GM19395 (cell line): ENCODE measurements around the gene P2RX7.
"Not testable (repeated sequence)": the region's sequence is repeated elsewhere in the genome, so short reads cannot be mapped to it uniquely, and the experiment has no call there.

Experiments used
- ATAC-seq: cut with Tn5 transposase; IDR thresholded peaks from one replicate; pipeline ENCODE4 v1.9.1; 2021; ENCODE audit warnings: mild to moderate bottlenecking, moderate library complexity; ENCODE audit not compliant: unreplicated experiment

P2RX7 gene

DNA sequence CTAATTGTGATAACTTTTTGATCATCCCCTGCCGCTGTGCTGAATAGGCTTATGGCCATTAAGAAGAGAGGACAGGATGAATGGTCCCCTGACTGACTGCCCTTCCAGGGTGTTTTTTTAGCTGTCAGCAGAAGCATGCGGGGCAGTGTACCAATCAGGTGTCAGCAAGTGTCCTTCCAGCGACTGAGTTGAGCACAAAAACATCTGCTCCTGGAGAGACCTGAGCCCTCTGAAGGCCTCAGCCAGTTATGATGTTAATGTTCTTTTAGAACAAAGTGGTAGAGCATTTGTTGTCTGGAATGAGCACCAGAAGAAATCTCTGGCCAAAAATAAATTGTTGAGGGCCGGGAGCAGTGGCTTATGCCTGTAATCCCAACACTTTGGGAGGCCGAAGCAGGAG, 37.5 kb downstream of the P2RX7 start:
- no peak for ATAC-seq

DNA sequence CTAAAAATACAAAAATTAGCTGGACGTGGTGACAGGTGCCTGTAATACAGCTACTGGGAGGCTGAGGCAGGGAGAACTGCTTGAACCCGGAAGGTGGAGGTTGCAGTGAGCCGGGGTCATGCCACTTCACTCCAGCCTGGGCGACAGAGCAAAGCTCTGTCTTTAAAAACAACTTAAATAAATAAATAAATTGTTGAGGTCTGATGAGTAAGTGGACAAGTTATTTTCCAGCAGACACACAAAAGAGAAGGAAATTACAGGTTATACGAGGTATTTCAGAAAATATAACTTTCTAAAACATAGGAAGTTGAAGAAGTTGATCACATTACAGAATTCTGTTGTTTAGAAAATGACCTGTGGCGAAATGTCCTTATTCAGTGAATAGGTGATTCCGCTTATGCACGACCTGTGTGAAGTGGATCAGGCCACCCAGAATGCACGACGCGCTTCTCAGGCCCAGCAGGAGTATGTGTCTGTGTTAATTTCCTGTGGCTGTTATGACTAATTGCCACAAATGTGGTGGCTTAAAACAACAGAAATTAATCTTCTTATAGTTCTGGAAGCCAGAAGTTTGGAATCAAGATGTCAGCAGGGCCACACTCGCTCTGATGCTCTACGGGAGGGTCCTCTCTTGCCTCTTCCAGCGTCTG, 38.1 kb downstream of the P2RX7 start:
- no peak for ATAC-seq

DNA sequence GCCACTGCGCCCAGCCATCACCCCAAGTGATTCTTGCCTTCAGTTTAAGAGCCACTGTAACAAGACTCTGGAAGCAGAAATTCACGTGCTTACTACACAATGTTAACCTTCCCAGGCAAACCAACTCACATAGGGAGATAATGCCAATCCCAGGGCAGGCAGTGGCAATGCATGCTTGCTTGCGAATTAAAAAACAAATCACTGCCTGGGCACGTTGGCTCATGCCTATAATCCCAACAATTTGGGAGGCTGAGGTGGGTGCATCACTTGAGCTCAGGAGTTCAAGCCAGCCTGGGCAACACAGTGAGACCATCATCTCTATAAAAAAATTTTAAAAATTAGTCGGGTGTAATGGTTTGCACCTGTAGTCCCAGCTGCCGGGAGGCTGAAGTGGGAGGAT, 39.5 kb downstream of the P2RX7 start:
- no peak for ATAC-seq

DNA sequence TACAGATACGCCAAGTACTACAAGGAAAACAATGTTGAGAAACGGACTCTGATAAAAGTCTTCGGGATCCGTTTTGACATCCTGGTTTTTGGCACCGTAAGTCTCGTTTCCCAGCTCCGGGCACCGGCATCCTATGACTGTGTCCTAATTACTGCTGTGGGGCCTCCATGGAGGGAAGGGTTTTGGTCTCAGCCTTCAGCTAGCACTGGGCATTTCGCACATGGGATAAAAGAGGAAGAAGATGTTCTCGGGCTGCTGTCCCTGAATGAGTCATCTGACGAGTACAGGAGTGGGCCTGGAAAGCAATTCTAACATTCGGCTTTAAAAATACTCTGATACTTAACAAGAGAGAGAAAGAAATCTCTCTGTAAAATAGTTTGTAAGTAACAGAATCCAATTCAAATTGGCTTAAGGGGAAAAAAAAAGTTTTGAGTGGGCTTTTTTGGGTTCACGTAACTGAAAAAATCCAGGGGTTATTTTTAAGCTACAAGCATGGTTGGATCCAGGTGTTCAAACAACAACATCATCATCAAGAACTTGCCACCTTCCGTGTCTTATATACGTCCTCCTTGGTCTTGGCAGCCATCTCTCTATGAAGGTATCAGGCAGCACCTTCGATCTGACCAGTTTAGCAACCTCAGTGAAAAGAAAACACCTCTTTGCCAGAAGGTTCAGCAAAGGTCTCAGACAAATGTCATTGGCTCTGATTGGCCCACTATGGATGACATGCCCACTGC, 42.9 kb downstream of the P2RX7 start:
- no peak for ATAC-seq

DNA sequence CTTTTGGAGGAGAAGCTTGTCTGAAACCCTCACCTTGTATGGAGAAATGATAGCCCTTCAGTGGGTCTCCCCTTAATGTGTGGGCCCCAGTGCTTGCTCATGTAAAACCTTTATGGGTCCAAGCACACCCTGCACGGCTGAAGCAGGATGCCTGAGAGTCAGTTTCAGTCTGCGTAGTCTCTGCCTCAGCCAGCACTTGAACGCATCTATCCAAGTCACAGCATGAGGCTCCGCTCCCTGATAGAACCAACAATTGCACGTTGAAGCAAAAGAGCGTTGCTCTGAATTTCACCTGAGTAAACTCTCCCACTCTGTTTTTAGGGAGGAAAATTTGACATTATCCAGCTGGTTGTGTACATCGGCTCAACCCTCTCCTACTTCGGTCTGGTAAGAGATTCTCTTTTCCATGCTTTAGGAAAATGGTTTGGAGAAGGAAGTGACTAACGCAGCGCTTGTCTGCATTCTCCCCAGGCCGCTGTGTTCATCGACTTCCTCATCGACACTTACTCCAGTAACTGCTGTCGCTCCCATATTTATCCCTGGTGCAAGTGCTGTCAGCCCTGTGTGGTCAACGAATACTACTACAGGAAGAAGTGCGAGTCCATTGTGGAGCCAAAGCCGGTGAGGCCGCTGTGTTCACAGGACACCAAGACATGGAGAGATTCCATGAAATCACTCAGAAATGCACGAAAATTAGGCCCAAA, 44.3 kb downstream of the P2RX7 start:
- ATAC-seq, result no peak

DNA sequence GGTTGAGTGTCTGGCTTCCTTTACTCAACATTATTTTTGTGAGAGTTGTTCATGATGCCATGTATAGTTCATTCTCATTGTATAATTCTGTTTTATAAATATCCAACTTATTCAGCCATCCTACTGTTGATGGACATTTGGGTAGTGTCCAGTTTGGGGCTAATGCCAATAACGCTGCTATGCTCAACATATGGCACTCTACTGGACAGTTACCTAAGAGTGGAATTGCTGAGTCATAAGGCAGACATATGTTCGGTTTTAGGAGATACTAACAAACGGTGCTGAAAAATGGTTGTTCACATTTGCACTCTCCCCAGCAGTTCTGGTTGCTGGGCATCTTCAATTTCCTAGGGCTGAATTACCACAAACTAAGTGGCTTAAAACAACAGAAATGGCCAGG, 48.5 kb downstream of the P2RX7 start:
- no peak for ATAC-seq

DNA sequence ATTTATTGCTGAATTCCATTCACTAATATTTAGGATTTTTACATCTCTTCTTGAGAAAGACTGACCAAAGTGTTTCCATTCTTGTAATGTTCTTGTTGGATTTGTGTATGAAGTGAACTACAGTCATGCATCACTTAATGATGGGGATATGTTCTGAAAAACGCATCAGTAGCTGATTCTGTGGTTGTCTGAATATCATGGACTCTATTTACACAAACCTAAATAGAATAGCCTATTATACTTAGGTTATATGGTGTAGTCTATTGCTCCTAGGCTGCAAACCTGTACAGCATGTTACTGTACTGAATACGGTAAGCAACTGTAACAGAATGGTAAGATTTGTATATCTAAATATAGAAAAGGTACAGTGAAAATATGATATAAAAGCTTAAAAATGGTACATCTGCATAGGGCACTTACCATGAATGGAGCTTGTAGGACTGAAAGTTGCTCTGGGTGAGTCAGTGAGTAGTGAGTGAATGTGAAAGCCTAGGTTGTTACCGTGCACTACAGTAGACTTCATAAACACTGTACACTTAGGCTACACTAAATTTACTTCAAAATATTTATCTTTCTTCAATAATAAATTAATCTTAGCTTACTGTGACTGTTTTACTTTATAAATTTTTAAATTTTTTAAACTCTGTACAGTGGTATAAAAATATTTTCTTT, 49.7 kb downstream of the P2RX7 start:
- no peak for ATAC-seq

DNA sequence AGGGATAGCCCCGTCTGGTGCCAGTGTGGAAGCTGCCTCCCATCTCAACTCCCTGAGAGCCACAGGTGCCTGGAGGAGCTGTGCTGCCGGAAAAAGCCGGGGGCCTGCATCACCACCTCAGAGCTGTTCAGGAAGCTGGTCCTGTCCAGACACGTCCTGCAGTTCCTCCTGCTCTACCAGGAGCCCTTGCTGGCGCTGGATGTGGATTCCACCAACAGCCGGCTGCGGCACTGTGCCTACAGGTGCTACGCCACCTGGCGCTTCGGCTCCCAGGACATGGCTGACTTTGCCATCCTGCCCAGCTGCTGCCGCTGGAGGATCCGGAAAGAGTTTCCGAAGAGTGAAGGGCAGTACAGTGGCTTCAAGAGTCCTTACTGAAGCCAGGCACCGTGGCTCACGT, 51.7 kb downstream of the P2RX7 start:
- no peak for ATAC-seq

DNA sequence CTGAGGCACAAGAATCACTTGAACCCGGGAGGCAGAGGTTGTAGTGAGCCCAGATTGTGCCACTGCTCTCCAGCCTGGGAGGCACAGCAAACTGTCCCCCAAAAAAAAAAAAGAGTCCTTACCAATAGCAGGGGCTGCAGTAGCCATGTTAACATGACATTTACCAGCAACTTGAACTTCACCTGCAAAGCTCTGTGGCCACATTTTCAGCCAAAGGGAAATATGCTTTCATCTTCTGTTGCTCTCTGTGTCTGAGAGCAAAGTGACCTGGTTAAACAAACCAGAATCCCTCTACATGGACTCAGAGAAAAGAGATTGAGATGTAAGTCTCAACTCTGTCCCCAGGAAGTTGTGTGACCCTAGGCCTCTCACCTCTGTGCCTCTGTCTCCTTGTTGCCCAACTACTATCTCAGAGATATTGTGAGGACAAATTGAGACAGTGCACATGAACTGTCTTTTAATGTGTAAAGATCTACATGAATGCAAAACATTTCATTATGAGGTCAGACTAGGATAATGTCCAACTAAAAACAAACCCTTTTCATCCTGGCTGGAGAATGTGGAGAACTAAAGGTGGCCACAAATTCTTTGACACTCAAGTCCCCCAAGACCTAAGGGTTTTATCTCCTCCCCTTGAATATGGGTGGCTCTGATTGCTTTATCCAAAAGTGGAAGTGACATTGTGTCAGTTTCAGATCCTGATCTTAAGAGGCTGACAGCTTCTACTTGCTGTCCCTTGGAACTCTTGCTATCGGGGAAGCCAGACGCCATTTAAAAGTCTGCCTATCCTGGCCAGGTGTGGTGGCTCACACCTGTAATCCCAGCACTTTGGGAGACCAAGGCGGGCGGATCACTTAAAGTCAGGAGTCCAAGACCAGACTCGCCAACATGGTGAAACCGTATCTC, 52.6 kb downstream of the P2RX7 start:
- ATAC-seq, result no peak

DNA sequence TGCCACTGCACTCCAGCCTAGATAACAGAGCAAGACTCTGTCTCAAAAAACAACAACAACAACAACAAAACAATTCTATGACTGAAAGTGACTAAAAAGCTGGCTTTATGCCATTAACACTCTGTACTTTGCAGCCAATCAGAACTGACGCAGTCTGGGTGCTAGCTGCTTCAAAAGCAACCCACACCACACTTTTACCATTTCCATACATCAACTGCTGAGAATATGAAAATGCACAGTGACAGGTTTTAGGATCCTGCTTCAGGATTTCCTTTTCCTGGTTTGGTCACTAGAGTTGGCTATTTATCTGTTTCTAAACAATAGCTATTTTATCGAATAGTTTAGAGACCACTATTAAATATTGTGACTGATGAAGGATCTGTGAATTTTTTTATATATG, 54.1 kb downstream of the P2RX7 start:
- ATAC-seq, result no peak

DNA sequence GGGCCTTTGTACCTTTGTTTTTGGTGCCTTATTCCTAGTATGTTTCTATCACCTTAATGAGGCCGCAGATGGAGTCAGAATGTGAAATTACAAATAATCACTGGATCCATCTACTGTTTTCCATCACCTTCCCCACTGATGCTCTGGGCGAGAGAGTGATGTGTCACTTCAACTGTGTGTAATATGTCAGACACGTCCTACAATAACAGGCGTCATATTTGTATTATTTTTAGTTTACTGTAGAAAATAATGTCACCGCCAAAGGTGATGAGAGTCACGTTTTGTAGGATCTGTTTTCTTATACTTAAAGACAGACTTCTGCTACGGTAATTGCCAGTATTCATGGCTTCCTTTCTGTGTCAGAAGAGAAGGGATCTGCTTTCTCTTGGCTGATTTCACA, 54.8 kb downstream of the P2RX7 start:
- no peak for ATAC-seq

DNA sequence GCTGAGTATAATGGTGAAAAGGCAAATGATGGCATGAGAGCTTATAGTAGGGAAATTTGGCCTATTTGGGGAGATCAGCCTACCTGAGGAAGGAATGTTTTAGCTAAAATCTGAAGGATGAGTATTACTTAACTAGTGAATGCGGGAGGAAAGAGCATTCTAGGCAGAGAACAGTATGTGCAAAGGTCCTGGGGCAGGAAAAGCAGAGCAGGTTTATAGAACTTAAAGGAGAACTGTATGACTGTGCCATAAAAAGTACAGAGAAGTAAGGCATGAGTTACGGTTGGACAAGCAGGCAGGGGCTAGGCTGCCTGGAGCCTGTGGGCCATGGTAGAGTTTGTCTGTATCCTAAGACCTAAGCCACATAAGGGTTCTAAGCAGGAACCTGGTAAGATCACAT, 55.6 kb downstream of the P2RX7 start:
- ATAC-seq, result no peak

DNA sequence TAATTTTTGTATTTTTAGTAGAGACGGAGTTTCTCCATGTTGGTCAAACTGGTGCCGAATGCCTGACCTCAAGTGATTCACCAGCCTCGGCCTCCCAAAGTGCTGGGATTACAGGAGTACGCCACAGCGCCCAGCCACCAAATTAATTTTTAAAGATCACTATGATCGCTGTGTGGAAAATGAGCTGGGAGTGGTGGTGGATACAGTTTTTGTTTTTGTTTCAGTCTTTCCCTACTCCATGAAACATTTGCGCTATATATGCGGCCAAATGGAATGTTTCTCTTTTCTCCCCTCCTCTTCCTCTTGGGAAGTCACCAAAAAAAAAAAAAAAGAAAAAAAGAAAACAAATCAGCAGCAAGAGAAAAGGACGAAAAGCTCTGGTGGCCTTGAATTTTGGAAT, 56.5 kb downstream of the P2RX7 start:
- no peak for ATAC-seq

DNA sequence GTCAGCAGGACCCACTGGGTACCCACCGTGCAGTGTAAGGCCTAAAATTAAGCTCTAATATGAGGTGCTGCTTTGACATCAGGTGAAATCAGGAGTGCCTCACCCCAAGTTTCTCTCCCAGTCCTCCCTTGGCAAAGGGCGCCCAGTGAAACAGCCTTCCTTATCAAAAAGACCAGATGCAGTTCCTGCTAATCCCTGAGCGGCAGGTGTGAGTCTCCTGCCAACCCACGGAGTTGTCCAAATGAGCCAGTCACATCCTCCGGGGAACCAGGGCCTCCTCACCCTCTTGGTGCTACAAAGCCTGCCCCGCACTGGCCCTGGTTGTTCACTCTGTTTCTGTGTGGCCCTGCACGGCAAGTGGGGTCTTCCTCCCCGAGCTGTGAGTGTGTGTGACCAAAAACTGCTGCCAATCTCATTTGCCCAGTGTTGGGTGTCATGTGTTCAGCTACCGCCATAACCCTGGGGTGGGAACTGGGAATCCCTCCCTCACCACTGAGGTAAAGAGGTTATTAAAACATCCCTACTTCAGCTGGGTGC, 57.0 kb downstream of the P2RX7 start:
- ATAC-seq, result no peak

DNA sequence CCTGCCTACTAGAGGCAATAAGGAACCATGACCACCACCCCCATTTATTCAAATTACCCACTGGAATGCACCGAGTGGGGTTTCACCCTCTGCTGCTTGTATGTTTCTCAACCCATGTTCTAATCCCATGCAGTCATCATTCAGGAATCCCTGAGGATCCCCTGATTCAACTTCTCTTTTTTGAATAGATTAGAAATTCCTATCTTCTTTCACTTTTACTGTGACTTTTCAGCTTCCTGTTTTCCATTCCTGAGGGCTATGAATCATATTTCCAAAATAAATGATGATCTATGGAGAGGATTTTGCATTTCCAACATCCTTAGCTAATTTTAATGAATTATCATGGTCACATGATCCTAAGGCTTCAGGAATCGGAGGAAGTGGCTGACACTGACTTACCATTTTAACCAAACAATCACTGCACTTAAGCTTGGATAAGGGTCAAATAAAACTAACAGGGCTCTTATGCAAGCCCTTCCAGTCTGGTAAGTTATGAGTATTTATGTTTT, 57.9 kb downstream of the P2RX7 start:
- ATAC-seq, result no peak

DNA sequence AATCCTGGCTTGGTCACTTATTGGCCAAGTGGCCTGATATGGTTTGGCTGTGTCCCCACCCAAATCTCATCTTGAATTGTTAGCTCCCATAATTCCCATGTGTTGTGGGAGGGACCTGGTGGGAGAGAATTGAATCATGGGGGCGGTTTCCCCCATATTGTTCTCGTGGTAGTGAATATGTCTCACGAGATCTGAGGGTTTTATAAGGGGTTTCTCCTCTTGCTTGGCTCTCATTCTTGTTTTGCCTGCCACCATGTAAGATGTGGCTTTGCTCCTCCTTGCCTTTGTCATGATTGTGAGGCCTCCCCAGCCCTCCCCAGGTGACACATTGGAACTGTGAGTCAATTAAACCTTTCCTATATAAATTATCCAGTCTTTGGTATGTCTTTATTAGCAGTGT, 58.5 kb downstream of the P2RX7 start:
- no peak for ATAC-seq

DNA sequence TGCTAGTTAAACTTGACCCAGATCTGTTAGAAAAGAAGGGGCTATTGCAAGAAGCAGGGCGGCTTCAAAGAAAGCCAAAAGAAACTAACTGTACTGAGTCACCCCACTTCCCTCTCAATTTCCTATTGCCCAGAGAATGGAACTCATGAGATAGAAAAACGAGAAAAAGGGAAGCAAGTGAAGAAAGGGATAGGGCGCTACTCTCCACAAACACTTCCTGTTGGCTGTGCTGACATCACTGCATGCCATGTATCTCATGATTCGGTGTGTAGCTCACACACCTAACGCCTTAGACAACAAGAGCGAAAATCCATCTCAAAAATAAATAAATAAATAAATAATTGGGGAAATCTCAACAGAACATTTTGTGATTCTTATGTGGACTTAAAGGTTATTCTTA, 64.2 kb downstream of the P2RX7 start:
- no peak for ATAC-seq

DNA sequence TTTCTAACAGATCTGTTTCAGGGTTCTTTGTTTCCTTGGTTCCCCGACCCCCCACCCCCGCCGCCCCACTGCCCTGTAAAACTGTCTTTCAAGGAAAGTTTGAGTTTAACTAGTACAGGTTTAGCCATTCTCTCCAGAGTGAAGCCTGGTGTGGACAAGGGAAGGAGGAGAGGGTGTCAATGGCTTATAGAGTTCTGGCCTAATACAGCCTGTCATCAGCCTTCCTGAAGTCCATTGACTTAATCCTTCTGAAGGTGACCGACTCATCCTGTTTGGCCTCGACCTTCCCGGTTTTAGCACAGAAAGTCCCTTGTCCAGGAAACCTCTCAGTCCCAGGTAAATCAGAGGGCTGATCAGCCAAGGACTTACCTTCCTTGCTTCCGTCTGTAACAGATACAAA, 66.3 kb downstream of the P2RX7 start:
- ATAC-seq, result no peak

DNA sequence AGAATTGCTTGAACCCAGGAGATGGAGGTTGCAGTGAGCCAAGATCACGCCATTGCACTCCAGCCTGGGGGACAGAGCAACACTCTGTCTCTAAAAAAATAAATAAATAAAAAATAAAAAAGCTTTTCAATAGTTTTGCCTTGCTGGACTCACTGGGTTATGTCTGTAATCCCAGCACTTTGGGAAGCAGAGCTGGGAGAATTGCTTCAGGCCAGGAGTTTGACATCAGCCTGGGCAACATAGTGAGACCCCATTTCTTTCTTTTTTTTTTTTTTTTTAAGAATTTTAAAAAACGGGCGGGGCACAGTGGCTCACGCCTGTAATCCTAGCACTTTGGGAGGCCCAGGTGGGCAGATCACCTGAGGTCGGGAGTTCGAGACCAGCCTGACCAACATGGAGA, 68.5 kb downstream of the P2RX7 start:
- ATAC-seq, result not testable (repeated sequence)
